ENCODE data around the gene PRODH.

DNA sequence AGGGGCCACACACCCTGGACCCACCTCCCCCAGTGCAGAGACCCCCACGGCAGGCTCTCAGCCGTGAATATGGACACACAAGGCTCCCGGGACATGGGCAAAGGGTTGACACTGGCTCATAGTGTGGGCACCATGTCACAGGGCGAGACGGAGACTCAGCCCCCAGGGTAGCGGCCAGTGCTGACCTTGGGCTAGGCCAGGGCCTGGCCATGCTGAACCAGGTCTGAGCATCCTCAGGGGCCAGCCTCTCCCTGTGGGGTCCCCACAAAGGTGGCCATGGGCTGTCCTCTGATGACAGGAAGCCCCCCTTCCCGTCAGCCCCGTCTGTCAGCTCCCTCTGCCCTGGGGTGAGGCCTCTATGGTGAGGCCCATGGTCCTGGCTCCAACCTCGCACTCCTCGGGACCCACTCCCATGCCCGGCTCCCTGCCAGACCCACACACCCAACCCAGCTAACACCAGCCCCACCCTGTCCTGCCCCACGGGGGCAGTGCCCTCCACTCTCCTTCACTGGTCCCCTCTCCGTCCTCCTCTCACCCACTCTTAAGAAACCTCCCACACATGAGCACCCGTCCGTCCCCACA is 19.0 kb upstream of the PRODH start:
- TF ChIP-seq CTCF (IDR thresholded peaks at IDR 0.05; ENCODE audit: insufficient read depth, low read length, poor library complexity, severe bottlenecking) (no peak), EZH2phosphoT487 (conservative IDR thresholded peaks at IDR 0.05; ENCODE audit: low read length) (no peak)
